Activated CD8-positive, alpha-beta memory T cell treated with anti-CD3 and anti-CD28 coated beads, Interleukin-2, amount 50 U/mL, for 4 hours (primary cell): Measurements from ENCODE around the gene ZNF786.
"Not testable (repeated sequence)": the region's sequence is repeated elsewhere in the genome, so short reads cannot be mapped to it uniquely, and the experiment has no call there.

Experiments
- DNase-seq: peaks from one replicate; pipeline ENCODE4 v3.0.0-alpha.2; 2020

Gene ZNF786

DNA sequence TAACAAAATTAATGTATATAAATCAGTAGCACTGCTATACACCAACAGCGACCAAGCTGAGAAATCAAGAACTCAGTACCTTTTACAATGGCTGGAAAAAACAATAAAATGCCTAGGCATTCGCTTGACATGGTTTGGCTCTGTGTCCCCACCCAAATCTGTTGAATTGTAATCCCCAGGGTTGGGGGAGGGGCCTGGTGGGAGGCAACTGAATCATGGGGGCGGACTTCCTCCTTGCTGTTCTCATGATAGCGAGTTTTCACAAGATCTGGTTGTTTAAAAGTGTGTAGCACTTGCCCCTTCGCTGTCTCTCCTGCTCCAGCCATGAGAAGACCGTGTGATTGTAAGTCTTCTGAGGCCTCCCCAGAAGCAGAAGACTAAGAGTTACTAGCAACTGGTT lies 8.6 kb downstream of the ZNF786 start:
- DNase-seq: no peak

DNA sequence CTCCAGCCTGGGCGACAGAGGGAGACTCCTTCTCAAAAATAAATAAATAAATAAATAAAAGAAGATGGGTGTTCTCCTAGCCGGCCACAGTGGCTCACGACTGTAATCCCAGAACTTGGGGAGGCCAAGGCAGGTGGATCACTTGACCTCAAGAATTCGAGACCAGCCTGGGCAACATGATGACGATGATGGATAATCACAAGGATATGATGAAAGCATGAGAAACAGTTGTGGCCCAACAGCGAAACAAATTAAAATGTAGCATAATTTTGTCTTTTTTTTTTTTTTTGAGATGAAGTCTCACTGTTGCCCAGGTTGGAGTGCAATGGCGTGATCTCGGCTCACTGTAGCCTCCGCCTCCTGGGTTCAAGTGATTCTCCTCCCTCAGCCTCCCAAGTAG lies 12.9 kb downstream of the ZNF786 start:
- no peak for DNase-seq

DNA sequence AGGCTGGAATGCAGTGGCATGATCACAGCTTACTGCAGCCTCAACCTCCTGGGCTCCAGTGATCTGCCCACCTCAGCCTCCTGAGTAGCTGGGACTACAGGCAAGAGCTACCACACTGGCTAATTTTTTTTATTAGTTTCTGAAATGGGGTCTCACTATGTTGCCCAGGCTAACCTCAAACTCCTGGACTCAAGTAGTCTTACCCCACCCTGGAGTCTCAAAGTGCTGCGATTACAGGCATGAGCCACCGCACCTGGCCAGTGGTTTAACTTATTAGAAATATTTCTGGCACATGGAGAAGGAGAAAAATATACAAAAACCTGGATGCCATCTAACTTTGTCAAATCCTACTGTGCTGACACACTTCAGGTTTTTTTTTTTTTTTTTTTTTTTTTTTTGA lies 15.2 kb downstream of the ZNF786 start:
- DNase-seq: no peak

DNA sequence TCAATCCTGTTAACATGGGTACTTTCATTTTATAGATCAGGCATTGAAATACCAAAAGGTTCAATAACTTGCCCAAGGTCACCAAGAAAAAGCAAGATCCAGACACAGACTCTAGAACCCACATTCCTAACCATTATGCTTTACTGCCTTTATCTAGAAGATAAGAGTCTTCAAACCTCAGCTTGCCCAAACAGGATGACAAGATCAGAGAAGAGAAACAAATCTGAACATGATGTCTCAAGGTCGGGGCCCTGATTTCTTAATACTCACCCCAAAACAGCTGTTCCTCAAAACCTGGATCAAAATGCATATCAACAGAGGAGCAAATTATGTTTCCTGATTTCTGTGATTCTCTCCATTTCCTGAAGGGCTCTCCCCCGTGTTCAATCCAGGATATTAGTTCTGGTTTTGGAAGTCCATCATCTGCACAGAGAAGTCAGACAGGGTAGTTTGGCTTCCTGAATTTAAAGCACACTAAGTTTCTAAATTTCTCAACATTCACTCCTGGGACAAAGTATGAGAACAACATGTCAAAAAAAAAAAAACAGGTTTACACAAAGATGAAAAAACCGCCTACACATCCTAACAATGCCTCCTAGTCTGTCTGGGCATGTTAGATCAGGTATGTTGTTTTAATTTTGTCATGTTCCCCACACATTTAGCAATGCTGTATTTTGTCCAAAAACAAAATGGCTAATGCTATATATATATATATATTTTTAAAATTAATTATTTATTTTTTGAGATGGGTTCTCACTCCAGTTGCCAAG lies 16.2 kb downstream of the ZNF786 start:
- DNase-seq: no peak

DNA sequence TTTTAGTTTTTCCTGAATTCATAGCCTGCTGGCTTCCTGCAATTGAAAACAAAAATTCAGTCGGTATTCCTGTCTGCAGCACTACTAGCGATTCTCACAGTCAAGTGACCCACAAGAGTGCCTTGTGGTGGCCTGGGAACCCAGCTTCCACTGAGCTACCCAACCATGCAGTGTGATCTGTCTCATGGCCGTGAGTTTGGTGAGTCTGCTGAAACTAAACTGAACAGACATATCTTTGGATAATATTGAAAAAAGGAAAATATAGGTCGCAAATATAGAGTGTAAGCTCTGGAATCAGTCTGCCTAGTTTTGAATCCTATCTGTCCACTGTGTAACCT lies 18.1 kb downstream of the ZNF786 start:
- no peak for DNase-seq

DNA sequence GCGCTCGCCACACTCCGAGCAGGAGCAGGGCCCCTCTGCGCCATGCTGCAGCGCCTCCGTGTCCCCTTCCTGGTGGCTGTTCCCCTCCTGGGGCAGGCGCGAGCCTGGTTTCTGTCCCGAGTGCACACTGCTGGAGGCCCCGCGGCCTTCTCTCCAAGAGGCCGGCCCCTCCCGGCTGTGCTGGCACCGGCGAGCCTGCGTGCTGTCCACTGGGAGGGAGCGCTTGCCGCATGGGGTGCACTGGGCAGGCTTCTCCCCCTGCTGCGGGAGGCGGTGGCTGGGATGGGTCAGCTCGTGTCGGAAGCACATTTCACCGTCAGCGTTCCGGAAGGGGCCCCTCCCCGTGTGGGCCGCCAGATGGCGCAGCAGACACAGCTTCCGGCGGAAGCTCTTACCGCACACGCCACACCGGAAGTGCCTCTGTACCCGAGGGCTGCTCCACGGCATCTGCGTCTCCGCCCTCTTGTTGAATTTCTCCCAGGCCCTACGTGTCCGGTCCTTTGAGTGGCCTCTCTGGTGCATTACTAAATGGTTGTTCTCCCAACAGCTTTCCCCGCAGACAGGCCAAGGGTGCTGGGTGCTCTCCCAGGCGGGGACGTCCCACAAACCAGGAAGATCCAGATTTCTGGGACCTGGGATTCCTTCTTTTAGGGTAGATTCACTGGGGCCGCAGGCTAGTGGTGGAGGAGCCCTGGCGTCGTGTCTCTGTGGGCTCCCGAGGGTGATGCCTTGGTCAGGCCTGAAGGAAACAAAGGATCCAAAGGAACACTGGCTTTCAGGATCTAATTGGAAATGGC lies 18.7 kb downstream of the ZNF786 start:
- peak; percentile 48 for DNase-seq

DNA sequence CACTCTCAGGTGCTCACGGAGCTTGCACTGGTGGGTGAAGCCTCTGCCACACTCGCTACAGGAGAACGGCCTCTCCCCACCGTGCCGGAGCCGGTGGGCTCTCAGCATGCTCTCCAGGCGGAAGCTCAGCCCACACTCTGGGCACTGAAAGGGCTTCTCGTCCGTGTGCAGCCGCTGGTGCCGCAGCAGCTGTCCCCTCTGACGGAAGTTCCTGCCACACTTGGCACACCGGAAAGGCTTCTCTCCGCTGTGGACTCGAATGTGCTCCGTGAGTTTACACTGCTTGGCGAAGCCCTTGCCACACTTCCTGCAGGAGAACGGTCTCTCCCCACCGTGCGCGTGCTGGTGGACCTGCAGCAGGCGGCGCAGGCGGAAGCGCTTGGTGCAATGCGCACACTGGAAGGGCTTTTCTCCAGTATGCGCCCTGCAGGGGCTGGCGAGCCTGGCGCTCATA lies 19.3 kb downstream of the ZNF786 start:
- DNase-seq: no peak

DNA sequence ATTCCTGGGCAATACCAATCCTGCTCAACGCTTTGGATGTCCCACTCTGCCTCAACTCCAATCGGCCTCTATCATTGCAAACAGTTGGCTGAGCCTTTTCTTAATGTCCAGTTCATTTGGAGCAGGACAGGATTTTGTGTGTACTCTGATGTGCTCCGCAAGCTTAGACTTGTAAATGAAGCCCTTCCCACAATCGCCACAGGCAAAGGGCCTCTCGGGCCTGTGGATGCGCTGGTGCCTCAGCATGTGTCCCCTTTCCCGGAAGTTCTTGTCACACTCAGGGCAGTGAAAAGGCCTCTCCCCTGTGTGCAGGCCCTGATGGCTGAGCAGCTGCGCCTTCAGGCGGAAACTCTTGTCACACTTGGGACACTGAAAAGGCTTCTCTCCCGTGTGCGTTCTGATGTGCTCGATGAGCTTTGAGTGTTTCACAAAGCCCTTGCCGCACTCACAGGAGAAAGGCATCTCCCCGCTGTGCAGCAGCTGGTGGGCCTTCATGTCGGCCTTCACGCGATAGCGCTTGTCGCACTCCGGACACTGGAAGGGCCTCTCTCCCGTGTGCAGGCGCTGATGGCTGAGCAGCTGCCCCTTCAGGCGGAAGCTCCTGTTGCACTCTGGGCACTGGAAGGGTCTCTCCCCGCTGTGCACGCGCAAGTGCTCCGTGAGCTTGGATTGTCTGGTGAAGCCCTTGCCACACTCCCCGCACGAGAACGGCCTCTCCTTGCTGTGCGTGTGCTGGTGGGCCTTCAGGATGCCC lies 20.0 kb downstream of the ZNF786 start:
- DNase-seq: no peak

DNA sequence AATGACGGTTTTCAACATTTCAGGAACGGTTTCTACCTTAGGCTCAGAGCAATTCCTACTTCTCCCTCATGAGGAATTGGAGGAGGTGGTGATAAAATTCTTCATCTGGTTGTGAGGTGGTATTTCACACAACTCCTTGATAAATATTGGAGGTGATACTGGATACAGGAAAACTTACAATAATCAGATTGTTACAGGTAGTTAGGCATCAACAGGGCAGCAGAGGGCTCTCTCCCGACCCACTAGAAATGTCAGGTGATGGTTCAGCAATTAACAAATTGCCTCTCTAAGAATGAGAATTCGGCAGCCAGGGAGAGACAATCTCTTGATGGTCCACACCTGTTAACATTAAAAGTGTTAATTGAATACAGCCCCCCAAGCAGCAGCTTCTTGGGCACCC lies 22.6 kb downstream of the ZNF786 start:
- no peak for DNase-seq

DNA sequence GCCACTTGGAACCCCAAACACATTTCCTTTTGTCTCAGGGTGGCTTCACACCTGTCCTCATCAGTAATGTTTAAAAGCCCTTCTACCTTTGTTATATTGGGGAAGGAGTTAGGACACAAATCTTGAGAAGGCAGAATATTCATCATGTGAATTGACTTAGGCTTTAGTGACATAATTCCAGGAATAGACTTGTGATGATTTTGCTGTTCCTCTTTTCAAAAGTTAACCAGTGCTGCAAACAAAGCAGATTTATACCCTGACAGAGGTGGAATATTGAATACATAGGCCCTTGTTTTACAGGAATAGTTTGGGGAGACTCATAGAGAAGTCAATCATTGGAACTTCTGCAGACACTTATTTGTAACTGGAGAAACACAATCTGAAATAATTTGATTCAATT lies 27.0 kb downstream of the ZNF786 start:
- DNase-seq: no peak

DNA sequence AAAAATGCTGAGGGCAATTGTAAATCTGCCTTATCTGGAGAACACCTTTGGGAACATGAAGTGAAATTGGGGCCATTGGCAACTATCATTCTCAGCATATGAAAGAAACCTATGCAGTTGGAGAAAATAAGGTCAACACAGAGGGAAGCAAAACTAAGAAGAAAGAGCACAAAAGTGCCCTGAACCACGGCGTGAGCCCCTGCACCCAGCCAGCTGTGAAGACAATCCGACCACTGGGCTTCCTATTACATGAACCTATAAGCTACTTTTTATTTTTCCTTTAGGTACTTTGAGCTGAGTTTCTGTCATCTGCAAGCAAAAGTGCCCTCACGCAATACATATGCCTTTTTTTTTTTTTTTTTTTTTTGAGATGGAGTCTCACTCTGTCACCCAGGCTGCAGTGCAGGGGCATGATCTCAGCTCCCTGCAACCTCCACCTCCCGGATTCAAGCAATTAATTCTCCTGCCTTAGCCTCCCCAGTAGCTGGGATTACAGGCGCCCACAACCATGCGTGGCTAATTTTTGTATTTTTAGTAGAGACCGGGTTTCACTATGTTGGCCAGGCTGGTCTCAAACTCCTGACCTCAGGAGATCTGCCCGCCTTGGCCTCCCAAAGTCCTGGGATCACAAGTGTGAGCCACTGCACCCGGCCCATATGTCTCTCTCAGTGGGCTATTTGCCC lies 28.2 kb downstream of the ZNF786 start:
- not testable (repeated sequence) for DNase-seq

DNA sequence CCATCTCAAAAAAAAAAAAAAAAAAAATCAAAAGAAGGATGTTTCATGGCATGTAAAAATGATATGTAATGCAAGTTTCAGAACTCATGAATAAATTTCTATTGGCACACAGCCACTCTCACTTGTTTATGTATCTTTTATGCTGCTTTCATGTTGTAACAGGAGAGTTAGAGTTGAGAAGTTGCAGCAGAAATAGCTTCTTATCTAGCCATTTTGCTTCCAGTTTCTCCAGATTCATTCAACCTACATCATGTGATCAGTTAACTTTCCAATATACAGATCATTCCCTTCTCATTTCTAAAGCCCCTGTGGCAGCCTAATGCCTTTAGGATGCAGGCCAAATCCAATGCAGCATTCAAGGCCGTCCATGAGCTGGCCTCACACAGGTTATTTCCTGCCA lies 30.4 kb downstream of the ZNF786 start:
- no peak for DNase-seq

DNA sequence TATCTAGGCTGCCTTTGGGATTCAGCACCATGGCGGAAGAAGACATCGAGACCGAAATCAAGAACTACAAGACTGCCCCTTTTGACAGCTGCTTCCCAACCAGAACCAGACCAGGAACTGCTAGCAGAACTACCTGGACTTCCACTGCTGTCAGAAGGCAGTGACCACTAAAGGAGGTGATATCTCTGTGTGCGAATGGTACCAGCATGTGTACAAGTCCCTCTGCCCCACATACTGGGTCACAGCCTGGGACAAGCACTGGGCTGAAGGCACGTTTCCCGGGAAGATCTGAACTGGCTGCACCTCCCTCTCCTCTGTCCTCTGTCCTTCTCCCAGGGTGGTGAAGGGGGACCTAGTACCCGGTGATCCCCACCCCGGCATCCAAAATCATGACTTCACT lies 36.6 kb downstream of the ZNF786 start:
- DNase-seq: no peak

DNA sequence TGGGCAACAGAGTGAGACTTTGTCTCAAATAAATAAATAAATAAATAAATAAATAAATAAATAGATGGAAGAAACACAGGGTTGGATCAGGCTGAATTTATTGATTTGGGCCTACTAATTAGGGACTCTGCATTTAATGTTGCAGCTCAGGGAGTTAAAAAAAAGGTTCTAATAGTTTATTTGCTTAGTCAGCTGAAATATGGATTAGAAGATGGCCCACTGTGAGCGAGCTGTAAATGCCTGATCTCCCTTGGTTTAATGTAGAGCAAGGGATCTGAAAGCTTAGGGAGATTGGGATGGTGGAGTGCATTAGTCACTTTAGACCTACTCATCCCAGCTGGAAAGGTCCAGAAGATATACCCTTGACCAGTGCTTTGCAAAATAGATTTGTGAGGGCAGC lies 37.1 kb downstream of the ZNF786 start:
- DNase-seq: no peak

DNA sequence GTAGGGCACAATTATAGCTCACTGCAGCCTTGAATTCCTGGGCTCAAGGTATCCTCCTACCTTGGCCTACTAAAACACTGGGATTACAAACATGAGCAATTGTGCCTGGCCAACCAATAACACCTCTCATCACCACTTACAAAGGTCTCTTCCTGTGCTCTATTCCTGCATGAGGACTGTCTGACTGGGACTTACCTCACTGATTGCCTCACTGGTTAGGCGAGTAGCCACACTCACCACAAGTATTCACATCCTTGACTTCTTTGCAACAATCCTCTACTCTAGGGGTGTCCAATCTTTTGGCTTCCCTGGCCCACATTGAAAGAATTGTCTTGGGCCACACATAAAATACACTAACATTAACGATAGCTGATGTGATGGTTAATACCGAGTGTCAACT lies 39.6 kb downstream of the ZNF786 start:
- DNase-seq: no peak

DNA sequence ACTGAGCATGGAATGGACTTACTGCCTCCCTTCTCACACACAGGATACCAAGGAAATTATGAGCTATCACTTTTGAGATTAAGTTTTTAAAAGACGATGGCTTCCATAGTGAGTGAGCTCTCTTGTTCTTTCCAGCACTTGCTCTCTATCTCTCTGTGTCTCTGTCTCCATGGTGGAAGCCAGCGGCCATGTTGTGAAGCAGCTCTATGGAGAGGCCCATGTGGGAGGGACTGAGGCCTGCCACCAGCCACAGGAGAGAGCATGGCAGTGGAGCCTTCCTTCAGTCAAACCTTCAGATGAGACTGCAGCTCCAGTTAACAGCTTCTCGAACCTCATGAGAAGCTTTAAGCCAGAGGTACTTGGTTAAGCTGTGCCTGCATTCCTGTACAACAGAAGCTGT lies 41.7 kb downstream of the ZNF786 start:
- no peak for DNase-seq

DNA sequence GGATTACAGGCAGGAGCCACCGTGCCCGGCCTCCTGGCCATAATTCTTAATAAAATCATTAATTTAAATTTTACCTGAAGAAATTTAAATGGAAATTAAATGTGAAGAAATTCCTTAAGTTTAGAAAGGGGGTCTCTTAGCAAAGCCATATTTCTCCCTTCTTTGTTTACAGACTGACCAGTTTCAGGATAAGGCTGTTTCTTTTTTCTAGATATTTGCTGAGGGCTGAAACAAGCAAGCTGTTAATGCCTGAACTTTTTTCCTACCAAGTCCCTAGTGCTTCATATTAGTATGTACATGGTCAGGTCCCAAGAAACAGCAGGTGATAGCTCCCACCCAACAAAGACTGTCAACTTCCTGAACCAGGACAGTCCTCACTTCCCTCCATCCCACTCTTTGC lies 44.1 kb downstream of the ZNF786 start:
- DNase-seq: no peak

DNA sequence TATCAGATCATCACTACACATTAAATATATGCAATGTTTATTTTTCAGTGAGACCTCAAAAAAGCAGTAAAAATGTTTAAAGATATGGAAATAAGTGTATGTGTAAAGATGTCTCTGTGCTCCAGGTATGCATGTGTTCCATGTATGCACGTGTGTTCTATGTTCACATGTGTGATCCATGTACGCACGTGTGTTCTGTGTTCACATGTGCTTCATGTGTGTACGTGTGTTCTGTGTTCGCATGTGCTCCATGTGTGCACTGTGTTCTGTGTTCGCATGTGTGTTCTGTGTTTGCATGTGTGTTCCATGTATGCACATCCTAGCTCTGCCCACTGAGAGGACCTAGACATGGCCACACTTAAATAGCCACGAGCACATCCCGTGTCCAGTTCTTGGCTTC lies 46.6 kb downstream of the ZNF786 start:
- no peak for DNase-seq

DNA sequence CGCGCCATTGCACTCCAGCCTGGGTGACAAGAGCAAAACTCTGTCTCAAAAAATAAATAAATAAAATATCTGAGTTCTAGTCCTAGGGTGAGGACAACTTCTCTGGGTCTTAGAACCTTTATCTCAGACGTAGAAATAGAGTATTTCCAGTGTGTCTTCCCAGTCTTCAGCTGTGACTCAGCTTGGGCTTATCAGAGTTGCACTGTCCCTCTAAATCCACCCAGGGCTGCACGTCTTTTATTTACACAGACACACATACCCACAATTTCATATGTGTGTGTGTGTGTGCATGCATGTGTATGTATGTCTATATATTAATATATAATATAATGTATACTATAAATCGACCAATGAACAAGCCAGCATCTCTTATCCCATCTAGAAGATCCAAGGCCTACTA lies 49.2 kb downstream of the ZNF786 start:
- DNase-seq: no peak

DNA sequence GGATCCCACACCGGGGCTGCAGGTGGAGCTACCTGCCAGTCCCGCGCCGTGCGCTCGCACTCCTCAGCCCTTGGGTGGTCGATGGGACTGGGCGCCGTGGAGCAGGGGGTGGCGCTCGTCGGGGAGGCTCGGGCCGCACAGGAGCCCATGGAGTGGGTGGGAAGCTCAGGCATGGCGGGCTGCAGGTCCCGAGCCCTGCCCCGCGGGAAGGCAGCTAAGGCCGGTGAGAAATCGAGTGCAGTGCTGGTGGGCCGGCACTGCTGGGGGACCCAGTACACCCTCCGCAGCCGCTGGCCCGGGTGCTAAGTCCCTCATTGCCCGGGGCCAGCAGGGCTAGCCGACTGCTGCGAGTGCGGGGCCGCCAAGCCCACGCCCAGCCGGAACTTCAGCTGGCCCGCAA lies 51.9 kb downstream of the ZNF786 start:
- DNase-seq: not testable (repeated sequence)

DNA sequence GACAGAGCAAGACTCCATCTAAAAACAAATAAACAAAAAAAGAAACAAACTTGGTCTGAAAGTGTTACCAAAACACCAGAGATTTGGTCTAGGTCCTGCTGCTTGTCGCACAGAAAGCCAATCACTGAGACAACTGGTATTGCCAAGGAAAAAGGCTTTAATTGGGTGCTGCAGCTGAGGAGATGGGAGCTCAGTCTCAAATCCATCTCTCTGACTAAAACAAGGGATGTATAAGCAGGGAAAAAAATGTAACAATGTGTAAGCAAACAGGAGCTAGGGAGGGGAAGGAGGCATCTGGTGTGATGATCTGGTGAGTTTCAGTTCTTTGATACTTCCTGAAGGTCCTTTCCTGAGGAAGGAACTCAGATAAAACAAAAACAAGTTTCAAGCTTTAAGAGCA lies 53.8 kb downstream of the ZNF786 start:
- DNase-seq: no peak

DNA sequence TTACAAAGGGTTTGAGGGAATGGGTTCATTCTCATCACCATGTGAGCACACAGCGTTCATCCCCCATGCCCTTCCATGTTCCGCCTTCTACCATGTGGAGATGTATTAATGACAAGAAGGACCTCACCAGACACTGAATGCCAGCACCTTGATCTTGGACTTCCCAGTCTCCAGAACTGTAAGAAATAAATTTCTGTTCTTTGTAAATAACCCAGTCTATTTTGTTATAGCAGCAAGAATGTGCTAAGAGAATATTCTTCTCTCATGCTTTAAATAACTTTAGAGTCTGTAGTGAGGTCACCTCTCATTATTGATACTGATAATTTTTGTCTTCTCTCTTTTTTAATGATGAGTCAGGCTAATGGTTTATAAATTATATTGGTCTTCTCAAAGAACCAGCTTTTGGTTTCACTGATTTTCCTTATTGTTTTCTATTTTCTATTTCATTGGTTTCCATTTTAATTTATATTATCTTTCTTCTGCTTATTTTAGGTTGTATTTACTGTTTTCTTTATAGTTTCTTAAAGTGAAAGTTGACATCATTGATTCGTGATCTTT lies 59.1 kb downstream of the ZNF786 start:
- DNase-seq: no peak

DNA sequence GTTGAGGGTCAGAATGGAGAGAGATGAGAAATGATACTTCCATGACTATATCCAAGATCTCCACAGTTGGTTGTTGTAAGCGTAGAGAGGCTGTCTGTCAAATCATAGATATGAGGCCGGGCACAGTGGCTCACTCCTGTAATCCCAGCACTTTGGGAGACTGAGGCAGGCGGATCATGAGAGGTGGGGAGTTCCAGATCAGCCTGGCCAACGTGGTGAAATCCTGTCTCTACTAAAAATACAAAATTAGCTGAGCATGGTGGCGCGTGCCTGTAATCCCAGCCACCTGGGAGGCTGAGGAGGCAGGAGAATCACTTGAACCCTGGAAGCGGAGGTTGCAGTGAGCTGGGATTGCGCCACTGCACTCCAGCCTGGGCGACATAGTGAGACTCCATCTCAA lies 60.1 kb downstream of the ZNF786 start:
- DNase-seq: not testable (repeated sequence)
